Hepatocyte (in vitro differentiated cells): ENCODE data around the gene CHD5. TPM values are rescaled to one million over a fixed set of nuclear protein-coding genes. Genes with fewer than 3 reads are reported as not detected.

Source experiments
- DNase-seq: peaks from one replicate; pipeline ENCODE4 v3.0.0-alpha.2; 2016; ENCODE audit warnings: low spot score
- H2AFZ ChIP-seq: fragments of 200-600 bp; sonication (generic); 2 replicates; pipeline ENCODE4 v1.6.0; 2016; ENCODE audit warnings: antibody characterized with exemption, mild to moderate bottlenecking
- H3K27ac ChIP-seq: fragments of 200-600 bp; sonication (generic); 2 replicates; pipeline ENCODE4 v1.5.1; 2016; ENCODE audit warnings: mild to moderate bottlenecking
- H3K27me3 ChIP-seq: fragments of 200-600 bp; sonication (generic); 2 replicates; pipeline ENCODE4 v1.6.1; 2016
- H3K36me3 ChIP-seq: fragments of 200-600 bp; sonication (generic); replicated peaks from 2 replicates; pipeline ENCODE4 v1.5.1; 2016; ENCODE audit warnings: low read depth; ENCODE audit not compliant: insufficient read depth
- H3K4me1 ChIP-seq: fragments of 200-600 bp; sonication (generic); 2 replicates; pipeline ENCODE4 v1.5.1; 2016; ENCODE audit warnings: mild to moderate bottlenecking, moderate library complexity; ENCODE audit not compliant: insufficient read depth
- H3K4me2 ChIP-seq: fragments of 200-600 bp; sonication (generic); 2 replicates; pipeline ENCODE4 v1.6.0; 2016
- H3K4me3 ChIP-seq: fragments of 200-600 bp; sonication (generic); 2 replicates; pipeline ENCODE4 v1.5.1; 2016; ENCODE audit warnings: mild to moderate bottlenecking
- H3K79me2 ChIP-seq: fragments of 200-600 bp; sonication (generic); 2 replicates; pipeline ENCODE4 v1.6.0; 2017; ENCODE audit warnings: mild to moderate bottlenecking
- H3K9me2 ChIP-seq: fragments of 200-600 bp; sonication (generic); replicated peaks from 2 replicates; pipeline ENCODE4 v1.6.0; 2017; ENCODE audit warnings: mild to moderate bottlenecking; ENCODE audit not compliant: insufficient read depth
- H3K9me3 ChIP-seq: fragments of 200-600 bp; sonication (generic); 2 replicates; pipeline ENCODE4 v1.5.1; 2016; ENCODE audit warnings: low read depth, mild to moderate bottlenecking
- H4K20me1 ChIP-seq: fragments of 200-600 bp; sonication (generic); 2 replicates; pipeline ENCODE4 v1.6.0; 2016; ENCODE audit warnings: mild to moderate bottlenecking; ENCODE audit not compliant: insufficient read depth, poor library complexity, severe bottlenecking
- EZH2 ChIP-seq: fragments of 200-600 bp; sonication (generic); IDR thresholded peaks from 2 replicates; pipeline ENCODE4 v1.6.1; 2016; ENCODE audit warnings: antibody characterized with exemption, mild to moderate bottlenecking, borderline replicate concordance
- EZH2phosphoT487 ChIP-seq: fragments of 200-600 bp; sonication (generic); IDR thresholded peaks from one replicate; pipeline ENCODE4 v1.6.1; 2018; ENCODE audit warnings: antibody characterized with exemption, mild to moderate bottlenecking, low read depth, moderate library complexity; ENCODE audit not compliant: unreplicated experiment, severe bottlenecking
- WGBS: methylation state at CpG from one replicate; pipeline ENCODE4 v1.1.6; 2016; ENCODE audit warnings: low lambda C conversion rate; ENCODE audit errors: missing lambda C conversion rate; 5-methylcytosine and 5-hydroxymethylcytosine counted together
- polyA plus RNA-seq: library from polyadenylated mRNA; unstranded; fragments of >200 nt; fragmentation: Nextera tagmentation; extraction: Ambion mirVana; gene quantifications from 2 replicates; pipeline ENCODE4 v1.2.1, GENCODE V29; 2016
- total RNA-seq: library from RNA; depleted of rRNA; stranded (reverse); fragments of >200 nt; gene quantifications from 2 replicates; pipeline ENCODE4 v1.2.3, GENCODE V29; 2014
- TF ChIP-seq, protein P1 (sequence below): fragments of 200-600 bp; sonication (generic); IDR thresholded peaks from 2 replicates; pipeline ENCODE4 v1.5.1; 2016; ENCODE audit warnings: antibody characterized with exemption, mild to moderate bottlenecking; ENCODE audit not compliant: poor library complexity

CHD5 gene
- total and polyA plus RNA-seq, 2 experiments from 2014 or later = 0.13 TPM; not detected in 1

DNA sequence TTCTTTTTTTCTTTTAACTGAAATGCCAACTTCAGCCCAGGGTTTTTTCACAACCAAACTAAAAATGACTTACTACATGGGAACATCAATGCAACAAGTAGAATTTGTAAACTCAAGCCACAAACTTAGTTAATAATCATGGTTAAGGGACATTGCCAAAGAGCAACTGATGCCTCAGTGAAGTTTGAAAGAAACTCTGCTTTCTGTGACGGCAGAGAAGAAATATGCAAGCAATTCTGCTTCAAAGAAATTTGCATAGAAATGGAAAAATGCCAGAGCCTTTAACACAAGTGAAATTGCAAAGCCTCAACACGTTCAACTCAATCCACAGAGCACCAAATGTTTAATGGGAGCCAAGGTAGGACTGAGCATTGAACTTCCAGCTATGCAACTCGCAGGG is 5.0 kb upstream of the CHD5 start:
- H3K36me3 ChIP-seq = no peaks in the 10 kb centered on the region
- WGBS = 80% methylated on average over 3 of the region's 3 CpGs
- H3K79me2 ChIP-seq = peaks cover 20% of the 10 kb centered on the region
- no peak overlapping the region for H3K4me3 ChIP-seq
- H2AFZ ChIP-seq = no peak overlapping the region
- DNase-seq = no peak
- peaks cover 17% of the 10 kb centered on the region for H3K27me3 ChIP-seq
- H4K20me1 ChIP-seq = peaks cover 50% of the 10 kb centered on the region
- no peak overlapping the region for H3K27ac ChIP-seq
- no peak overlapping the region for H3K4me2 ChIP-seq
- TF ChIP-seq EZH2 = no peak
- TF ChIP-seq, protein P1, sequence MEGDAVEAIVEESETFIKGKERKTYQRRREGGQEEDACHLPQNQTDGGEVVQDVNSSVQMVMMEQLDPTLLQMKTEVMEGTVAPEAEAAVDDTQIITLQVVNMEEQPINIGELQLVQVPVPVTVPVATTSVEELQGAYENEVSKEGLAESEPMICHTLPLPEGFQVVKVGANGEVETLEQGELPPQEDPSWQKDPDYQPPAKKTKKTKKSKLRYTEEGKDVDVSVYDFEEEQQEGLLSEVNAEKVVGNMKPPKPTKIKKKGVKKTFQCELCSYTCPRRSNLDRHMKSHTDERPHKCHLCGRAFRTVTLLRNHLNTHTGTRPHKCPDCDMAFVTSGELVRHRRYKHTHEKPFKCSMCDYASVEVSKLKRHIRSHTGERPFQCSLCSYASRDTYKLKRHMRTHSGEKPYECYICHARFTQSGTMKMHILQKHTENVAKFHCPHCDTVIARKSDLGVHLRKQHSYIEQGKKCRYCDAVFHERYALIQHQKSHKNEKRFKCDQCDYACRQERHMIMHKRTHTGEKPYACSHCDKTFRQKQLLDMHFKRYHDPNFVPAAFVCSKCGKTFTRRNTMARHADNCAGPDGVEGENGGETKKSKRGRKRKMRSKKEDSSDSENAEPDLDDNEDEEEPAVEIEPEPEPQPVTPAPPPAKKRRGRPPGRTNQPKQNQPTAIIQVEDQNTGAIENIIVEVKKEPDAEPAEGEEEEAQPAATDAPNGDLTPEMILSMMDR = no peak
- TF ChIP-seq EZH2phosphoT487 = no peak
- no peaks in the 10 kb centered on the region for H3K9me3 ChIP-seq
- H3K9me2 ChIP-seq = no peaks in the 10 kb centered on the region
- peaks cover 6% of the 10 kb centered on the region for H3K4me1 ChIP-seq

- Histone ChIP-seq H4K20me1 (peaks cover 42% of the 10 kb centered on the region), H3K27me3 (peaks cover 19% of the 10 kb centered on the region), H2AFZ (no peak overlapping the region), H3K27ac (no peak overlapping the region), H3K9me3 (no peaks in the 10 kb centered on the region), H3K4me2 (no peak overlapping the region), H3K4me1 (peaks cover 6% of the 10 kb centered on the region), H3K79me2 (peaks cover 11% of the 10 kb centered on the region), H3K36me3 (no peaks in the 10 kb centered on the region), H3K4me3 (no peak overlapping the region), H3K9me2 (no peaks in the 10 kb centered on the region)
- no peak for TF ChIP-seq EZH2
- TF ChIP-seq, protein P1 = no peak
- TF ChIP-seq EZH2phosphoT487 = no peak
- DNase-seq = no peak
- WGBS = 89% methylated on average over 13 of the region's 13 CpGs
Observed at GRCh38 chr1:6184083-6184783, 4.1 kb upstream of the CHD5 start.

DNA sequence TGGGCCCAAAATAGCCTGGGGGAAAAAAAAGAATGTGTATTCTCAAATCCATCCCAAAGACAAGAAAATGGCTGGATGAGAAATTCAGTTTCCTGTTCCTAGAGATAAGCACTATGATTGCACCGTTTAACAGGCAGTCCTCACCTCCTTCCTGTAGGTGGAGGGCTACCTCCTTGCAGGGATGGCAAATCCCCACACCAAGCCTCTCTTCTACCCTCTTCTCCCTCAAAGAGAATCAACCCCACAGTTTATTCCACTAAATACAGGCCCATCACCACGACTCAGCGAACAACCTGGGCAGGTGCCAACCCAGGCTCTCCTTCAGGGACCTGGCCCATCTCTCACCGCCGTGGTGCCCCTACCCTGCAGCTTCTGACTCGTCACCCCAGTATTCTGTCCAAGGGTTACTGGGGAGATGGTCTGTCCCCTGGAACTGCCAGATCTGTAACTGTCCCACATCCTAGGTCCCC is 3.4 kb upstream of the CHD5 start:
- H3K27me3 ChIP-seq = peaks cover 25% of the 10 kb centered on the region
- 74% methylated on average over 6 of the region's 6 CpGs for WGBS
- H3K9me2 ChIP-seq = no peaks in the 10 kb centered on the region

More for the DNA sequence above, 3.4 kb upstream of the CHD5 start:
- Histone ChIP-seq H3K9me3 (no peaks in the 10 kb centered on the region), H3K27ac (no peak overlapping the region), H3K4me2 (no peak overlapping the region), H4K20me1 (peaks cover 36% of the 10 kb centered on the region), H3K4me3 (no peak overlapping the region), H3K36me3 (no peaks in the 10 kb centered on the region), H3K4me1 (peaks cover 12% of the 10 kb centered on the region), H3K79me2 (peaks cover 4% of the 10 kb centered on the region), H2AFZ (no peak overlapping the region)
- TF ChIP-seq EZH2phosphoT487 = no peak
- TF ChIP-seq EZH2 = no peak
- TF ChIP-seq, protein P1 = no peak
- DNase-seq = no peak
